Gastrocnemius medialis (tissue), 4 donors: ENCODE data around the gene PRRT4. TPM values are rescaled to one million over a fixed set of nuclear protein-coding genes. Genes with fewer than 3 reads are reported as not detected.

Source experiments
- ATAC-seq, 2 donors: fragments of 150-250 bp; one replicate each; pipeline ENCODE4 v1.9.1; 2016
- DNase-seq, 2 donors: peaks; one replicate each; pipeline ENCODE4 v3.0.0-alpha.2; 2019
- H3K27ac ChIP-seq, 4 donors: fragments of 200-600 bp; sonication (generic); 1 replicate in 1 of 4; 2 replicates in 3 of 4; pipeline ENCODE4 v1.5.1; 2016 to 2018; ENCODE audit warnings: mild to moderate bottlenecking in 2 of 4, moderate library complexity in 1 of 4
- H3K27me3 ChIP-seq, 3 donors: fragments of 200-600 bp; sonication (generic) in 2 of 3; 1 replicate in 1 of 3; 2 replicates in 2 of 3; pipeline versions ENCODE4 v1.5.1 to v1.6.0; 2016 to 2019; ENCODE audit warnings: mild to moderate bottlenecking in 1 of 3, moderate library complexity in 1 of 3
- H3K36me3 ChIP-seq, 2 donors: fragments of 200-600 bp; sonication (generic) in 1 of 2; one replicate each; pipeline ENCODE4 v1.5.1; 2017 to 2018
- H3K4me1 ChIP-seq, 2 donors: fragments of 200-600 bp; sonication (generic) in 1 of 2; one replicate each; pipeline ENCODE4 v1.5.1; 2016 to 2017; ENCODE audit warnings: mild to moderate bottlenecking in 2 of 2
- H3K4me3 ChIP-seq, 4 donors: fragments of 200-600 bp; sonication (generic) in 3 of 4; 1 replicate in 1 of 4; 2 replicates in 3 of 4; pipeline ENCODE4 v1.5.1; 2016 to 2019; ENCODE audit warnings: mild to moderate bottlenecking in 2 of 4
- H3K9me3 ChIP-seq, 3 donors: fragments of 200-600 bp; sonication (generic) in 2 of 3; 1 replicate in 1 of 3; 2 replicates in 2 of 3; pipeline ENCODE4 v1.5.1; 2016 to 2019
- CTCF ChIP-seq, 5 experiments: fragments of 450-650 bp in 3 of 5; fragments of 200-600 bp in 2 of 5; sonication (generic) in 2 of 5; IDR thresholded peaks in 4 of 5; conservative IDR thresholded peaks in 1 of 5; 1 replicate in 4 of 5; 2 replicates in 1 of 5; pipeline ENCODE4 v1.5.1; 2016 to 2019; ENCODE audit warnings: antibody characterized with exemption in 5 of 5, mild to moderate bottlenecking in 3 of 5, moderate library complexity in 3 of 5
- POLR2A ChIP-seq, 2 donors: fragments of 450-650 bp; IDR thresholded peaks; one replicate each; pipeline ENCODE4 v1.6.1; 2017; ENCODE audit warnings: antibody characterized with exemption in 2 of 2, mild to moderate bottlenecking in 2 of 2, moderate library complexity in 2 of 2
- in situ Hi-C, 4 donors: fragments of 200-750 bp; cut with MboI; loops; one replicate each; pipeline versions ENCODE4 v1.15.0 to v1.8.0; 2017; ENCODE audit warnings: low sequenced_read_pairs in 4 of 4
- intact Hi-C: fragments of 100-400 bp; cut with DNase I; formaldehyde crosslinking; loops from one replicate; pipeline ENCODE4 v1.15.1; 2023; ENCODE audit warnings: low total_unique reads
- total RNA-seq, 4 donors: library from RNA; depleted of rRNA; stranded (reverse); fragments of >200 nt; gene quantifications; one replicate each; pipeline versions ENCODE4 v1.1.0 to v1.2.3, GENCODE V29; 2016

PRRT4 gene
- total RNA-seq, 4 donors from 2014 or later: 0.22 to 2.2 (median 0.64) TPM

DNA sequence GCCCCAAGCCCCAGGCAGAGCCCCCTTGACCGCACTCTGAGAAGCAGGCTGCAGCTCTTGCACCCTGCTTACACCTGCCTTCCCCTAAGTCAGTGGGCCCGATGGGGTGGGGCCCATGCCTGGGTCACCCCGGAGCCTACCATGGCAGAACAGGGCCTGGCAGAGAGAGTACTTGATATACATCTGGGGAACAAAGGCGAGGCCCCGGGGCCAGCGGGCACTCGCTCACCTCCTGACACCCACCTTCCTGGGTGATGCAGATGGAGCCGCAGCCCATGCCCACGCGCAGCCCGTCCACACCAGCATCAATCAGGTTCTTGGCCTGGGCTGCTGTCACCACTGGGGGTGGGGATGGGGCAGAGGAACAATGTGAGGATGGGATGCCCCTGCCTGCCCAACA is 34.9 kb upstream of the PRRT4 start:
- ATAC-seq: no peak
- Histone ChIP-seq H3K4me1 (no peaks in the 10 kb centered on the region), H3K27ac (no peak overlapping the region), H3K36me3 (peaks cover 0 to 14% of the 10 kb centered on the region in 2 donors), H3K27me3 (no peaks in the 10 kb centered on the region), H3K9me3 (no peaks in the 10 kb centered on the region), H3K4me3 (no peak overlapping the region)
- no peak for DNase-seq
- in situ Hi-C loops: no loop called here
- TF ChIP-seq POLR2A (IDR thresholded peaks at IDR 0.05): no peak
- TF ChIP-seq CTCF (IDR thresholded peaks at IDR 0.05 in 4 of 5, conservative IDR thresholded peaks at IDR 0.05 in 1 of 5): no peak
- intact Hi-C loops: no loop called here

DNA sequence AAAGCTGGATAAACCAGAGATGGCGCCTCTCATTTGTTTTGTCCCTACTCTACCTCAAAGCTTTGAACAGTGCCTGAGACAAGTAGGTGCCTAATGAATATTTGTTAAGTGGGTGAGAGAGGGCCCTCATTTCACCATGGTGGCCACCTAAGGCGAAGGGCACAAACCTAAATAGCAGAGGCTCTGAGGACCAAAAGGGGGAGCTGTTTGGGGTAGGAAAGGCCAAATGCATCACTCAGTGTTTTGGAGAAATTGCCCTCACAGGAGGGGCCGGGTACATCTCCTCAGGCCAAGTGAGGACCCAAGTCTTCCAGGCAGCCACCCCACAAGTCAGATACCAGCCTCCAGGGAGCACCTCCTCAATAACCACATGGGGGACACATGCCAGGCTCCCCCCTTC is 34.3 kb upstream of the PRRT4 start:
- ATAC-seq (no peak), DNase-seq (no peak)
- no peaks in the 10 kb centered on the region for H3K9me3 ChIP-seq
- no peaks in the 10 kb centered on the region for H3K27me3 ChIP-seq
- TF ChIP-seq POLR2A (IDR thresholded peaks at IDR 0.05) (no peak), CTCF (IDR thresholded peaks at IDR 0.05 in 4 of 5, conservative IDR thresholded peaks at IDR 0.05 in 1 of 5) (no peak)
- H3K27ac ChIP-seq: no peak overlapping the region
- in situ Hi-C loops: no loop called here
- no peaks in the 10 kb centered on the region for H3K4me1 ChIP-seq
- peaks cover 0 to 14% of the 10 kb centered on the region in 2 donors for H3K36me3 ChIP-seq
- intact Hi-C loops: no loop called here
- H3K4me3 ChIP-seq: no peak overlapping the region

DNA sequence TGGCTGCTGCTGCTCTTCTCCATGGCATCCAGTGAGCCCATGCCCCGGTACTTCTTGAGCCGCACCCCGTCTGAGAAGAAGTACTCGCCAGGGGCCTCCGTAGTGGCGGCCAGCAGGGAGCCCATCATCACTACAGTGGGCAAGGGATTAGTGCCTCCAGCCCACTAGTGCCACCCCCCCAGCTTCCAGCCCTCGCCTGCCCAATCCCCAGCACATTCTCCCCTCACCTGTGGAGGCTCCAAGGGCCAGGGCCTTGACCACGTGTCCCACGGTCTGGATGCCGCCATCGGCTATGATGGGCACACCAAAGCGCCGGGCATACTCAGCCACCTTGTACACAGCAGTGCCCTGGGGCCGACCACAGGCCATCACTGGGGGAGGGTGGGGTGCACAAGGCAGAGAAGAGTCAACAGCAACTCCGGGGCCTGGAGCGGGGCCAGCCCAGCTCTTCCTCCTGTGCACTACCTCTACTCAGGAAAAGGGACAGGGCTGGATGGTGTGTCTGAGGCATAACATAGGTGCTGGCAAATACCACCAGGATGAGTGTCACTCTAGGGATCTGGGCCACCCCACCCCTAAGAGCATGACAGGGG is 33.5 kb upstream of the PRRT4 start:
- no peaks in the 10 kb centered on the region for H3K4me1 ChIP-seq
- intact Hi-C loops (no loop called here), in situ Hi-C loops (no loop called here)
- H3K4me3 ChIP-seq: no peak overlapping the region
- H3K27me3 ChIP-seq: no peaks in the 10 kb centered on the region
- no peak overlapping the region for H3K27ac ChIP-seq
- DNase-seq (no peak), ATAC-seq (no peak)
- H3K36me3 ChIP-seq: peaks cover 0 to 14% of the 10 kb centered on the region in 2 donors
- H3K9me3 ChIP-seq: no peaks in the 10 kb centered on the region
- no peak for TF ChIP-seq CTCF (IDR thresholded peaks at IDR 0.05 in 4 of 5, conservative IDR thresholded peaks at IDR 0.05 in 1 of 5)
- no peak for TF ChIP-seq POLR2A (IDR thresholded peaks at IDR 0.05)

DNA sequence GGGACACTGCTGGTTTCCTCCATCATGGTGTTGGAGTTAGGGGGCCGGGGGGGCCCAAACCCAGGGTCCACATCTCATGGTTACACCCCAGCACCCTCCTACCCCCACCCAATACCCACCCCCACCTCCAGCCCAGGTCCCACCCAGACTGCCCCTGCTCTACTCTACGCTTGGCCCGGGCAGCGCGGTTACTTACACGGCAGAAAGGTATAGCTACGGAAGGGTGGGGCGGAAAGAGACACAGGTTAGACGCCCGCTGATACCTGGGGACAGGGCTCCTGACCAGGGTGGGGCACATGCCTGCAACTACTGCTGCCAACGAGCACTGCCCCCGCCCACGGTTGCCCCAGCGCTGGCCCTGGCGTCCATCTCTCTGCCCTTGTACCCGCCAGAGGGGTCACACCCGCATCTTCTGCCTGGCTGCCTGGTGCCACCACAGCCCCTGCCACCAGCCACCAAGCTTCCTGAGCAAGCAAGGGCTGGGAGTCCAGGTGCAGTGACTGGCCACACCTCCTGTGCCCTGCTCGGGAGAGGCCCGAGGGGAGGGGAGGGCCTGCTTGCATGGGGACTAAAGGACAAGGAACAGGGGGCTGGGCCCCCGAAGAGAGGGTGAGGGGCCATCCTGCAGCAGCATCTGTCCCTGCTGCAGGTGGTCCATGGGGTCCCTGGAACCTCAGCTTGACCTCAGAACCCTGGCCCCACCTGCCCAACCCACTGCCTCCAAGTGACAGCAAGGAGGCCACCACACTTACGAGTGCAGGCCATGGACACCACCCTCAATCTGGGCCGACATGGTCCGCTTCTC is 32.2 kb upstream of the PRRT4 start:
- no peaks in the 10 kb centered on the region for H3K27me3 ChIP-seq
- in situ Hi-C loops (no loop called here), intact Hi-C loops (no loop called here)
- no peaks in the 10 kb centered on the region for H3K4me1 ChIP-seq
- H3K36me3 ChIP-seq: peaks cover 0 to 14% of the 10 kb centered on the region in 2 donors
- no peak for TF ChIP-seq CTCF (IDR thresholded peaks at IDR 0.05 in 4 of 5, conservative IDR thresholded peaks at IDR 0.05 in 1 of 5)
- H3K27ac ChIP-seq: no peak overlapping the region
- no peak for ATAC-seq
- no peak for DNase-seq
- H3K4me3 ChIP-seq: no peak overlapping the region
- H3K9me3 ChIP-seq: no peaks in the 10 kb centered on the region
